ENCODE data around the gene PDE8B.

PDE8B gene

DNA sequence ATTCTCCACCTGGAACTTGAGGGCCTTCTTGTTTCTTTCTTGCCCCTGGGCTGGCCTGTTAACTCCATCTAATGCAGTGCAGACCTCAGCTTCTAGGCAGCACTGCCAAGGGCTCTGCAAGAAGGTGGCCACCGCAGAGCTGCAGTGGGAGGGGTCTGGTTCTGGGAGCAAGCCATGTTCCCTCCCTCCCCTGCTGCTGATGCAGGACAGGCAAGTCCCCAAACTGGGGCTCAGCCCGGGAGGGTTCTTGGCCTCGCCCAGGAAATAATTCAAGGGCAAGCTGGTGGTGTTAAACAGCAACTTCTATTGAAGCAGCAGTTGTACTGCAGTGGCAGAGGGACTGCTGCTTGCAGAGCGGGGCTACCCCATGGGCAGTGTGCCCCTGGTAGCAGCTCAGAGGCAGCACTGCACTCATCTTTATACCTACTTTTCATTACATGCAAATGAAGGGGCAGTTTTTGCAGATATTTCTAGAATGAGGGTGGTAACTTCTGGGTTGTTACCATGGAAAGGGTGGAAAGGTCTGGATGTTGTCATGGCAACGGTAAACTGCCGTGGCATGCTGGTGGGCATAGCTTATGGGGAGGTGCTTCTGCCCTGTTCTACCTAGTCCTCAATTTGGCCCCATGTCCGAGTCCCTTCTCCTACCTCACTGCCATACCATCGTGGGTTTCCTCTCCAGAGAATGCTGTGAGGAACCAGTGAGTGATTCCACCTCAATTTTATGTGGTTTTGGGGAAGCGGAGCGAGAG, 199.6 kb downstream of the PDE8B start:
- DNase-seq (ENCODE audit: low read depth in 2 of 2): no peak

DNA sequence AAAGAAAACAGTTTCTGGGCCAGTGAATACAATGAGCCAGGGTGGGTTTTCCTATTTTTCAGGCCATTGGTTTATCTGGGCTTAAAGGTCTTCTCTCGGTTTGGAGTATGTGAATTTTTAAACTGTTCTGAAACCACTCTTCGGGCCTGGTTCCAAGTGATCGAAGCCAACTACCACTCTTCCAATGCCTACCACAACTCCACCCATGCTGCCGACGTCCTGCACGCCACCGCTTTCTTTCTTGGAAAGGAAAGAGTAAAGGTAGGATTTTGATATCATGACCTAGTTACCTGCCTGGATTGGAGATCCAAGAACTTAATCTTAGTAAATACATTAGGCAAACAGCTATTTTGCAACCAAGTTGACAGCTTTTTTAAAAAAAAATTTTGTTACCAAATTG, 202.6 kb downstream of the PDE8B start:
- no peak for DNase-seq (ENCODE audit: low read depth in 2 of 2)

DNA sequence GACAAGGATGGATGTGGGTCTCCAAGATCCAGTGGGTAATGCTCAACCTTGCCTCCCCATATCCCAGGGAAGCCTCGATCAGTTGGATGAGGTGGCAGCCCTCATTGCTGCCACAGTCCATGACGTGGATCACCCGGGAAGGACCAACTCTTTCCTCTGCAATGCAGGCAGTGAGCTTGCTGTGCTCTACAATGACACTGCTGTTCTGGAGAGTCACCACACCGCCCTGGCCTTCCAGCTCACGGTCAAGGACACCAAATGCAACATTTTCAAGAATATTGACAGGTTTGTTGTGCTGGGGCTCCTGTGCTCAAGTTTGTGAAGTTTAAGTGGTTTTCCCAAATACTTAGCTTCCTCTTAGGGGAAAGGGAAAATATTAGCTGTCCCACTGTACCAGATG, 207.7 kb downstream of the PDE8B start:
- no peak for DNase-seq (ENCODE audit: low read depth in 2 of 2)

DNA sequence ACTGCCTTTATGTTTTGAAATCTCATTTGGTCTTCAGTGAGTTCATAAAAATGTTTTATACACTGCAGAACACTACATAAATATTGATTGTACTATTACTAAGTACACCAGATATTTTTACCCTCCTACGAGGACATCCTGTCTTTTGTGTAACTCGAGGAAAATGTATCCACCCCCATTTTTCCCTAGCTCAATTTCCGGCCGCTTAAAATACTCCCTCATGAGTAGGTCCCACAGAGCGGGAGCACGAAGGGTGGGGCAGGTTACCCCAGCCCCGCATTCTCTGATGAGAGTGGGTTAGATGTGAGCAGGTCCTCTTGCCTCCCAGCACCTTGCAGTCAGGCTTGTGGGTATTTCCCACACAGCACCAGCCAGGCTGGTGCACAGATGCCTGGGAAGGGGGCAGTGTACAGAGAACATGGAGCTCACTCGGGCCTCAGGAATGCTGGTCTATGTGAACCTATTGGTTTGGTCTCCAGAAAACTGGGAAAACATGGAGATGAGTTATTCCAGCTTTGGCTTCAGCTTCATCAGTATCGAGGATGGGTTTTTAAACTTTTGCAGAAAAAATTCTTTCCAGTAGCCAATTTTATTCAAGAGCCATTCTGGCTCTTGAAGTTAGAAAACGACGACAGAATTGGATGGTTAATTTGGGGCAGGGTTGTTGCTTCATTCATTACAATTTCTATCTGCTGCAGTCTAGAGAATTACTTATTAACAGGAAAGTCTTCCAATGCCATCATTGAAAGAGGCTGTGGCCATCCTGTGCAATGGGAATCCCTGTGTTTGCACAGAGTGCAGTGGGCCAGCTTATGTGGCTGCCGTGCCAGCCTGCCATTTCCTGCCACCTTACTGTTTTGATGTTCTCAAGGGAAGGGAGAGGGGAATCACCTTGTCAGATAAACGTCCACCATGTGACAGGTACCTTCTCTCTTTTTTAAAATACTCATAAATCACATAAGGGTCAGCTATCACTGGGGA, 208.4 kb downstream of the PDE8B start:
- DNase-seq (ENCODE audit: low read depth in 2 of 2): no peak

DNA sequence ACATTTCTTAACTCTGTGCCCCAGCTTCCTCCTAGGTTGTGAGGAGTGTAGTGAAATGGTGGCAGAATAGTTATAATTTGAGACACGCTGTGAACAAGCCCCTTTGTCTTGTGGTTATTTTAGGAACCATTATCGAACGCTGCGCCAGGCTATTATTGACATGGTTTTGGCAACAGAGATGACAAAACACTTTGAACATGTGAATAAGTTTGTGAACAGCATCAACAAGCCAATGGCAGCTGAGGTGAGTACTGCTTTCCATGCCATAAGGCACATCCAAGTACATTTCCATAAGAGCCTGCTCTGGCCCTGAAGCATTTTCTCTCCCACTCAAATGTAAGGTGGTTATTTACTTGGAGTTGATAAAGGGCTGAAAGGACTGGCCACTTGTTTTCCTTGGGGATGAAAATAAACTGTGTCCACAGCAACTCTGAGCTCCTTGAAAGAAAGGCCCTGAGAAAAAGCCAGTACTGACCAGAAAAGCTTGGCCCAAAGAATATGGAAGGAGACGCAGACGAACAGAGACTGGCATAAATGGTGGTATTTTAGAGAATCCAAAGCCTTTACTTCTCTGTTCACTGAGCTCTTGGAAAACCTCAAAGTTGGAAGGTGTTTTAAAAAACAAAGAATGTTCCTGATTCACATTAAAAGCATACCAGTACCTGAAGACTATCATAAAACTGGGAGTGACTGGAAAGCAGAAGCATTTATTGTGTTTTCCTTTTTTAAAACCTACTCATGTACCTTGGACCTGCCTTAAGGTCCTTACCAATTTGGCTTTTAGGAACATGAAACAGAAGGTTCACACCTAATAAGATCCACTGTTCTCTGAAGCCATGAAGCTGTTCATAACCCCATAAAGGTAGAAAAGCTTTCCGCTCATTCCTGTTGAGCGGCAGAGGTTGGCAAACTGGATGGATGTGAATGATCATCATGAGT, 209.4 kb downstream of the PDE8B start:
- DNase-seq (ENCODE audit: low read depth in 2 of 2): no peak

DNA sequence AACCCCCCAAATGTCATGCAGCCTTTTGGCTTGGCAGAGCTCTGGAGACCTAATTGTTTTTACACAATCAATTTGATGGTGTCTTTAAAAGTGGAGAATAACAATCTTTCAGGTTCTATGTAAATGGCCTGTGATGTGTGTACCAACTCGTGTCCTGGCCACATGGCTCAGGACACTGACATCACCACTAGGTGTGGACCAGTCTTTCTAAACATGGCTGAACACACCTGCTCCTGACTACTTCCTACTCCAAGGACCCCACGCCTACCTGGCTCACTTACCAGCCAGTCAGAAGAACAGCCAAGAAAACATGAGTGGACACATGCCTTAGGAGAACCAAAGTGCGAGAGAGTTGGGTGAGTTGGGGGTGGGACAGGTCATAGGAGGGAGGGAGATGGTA, 210.5 kb downstream of the PDE8B start:
- DNase-seq (ENCODE audit: low read depth in 2 of 2): no peak

DNA sequence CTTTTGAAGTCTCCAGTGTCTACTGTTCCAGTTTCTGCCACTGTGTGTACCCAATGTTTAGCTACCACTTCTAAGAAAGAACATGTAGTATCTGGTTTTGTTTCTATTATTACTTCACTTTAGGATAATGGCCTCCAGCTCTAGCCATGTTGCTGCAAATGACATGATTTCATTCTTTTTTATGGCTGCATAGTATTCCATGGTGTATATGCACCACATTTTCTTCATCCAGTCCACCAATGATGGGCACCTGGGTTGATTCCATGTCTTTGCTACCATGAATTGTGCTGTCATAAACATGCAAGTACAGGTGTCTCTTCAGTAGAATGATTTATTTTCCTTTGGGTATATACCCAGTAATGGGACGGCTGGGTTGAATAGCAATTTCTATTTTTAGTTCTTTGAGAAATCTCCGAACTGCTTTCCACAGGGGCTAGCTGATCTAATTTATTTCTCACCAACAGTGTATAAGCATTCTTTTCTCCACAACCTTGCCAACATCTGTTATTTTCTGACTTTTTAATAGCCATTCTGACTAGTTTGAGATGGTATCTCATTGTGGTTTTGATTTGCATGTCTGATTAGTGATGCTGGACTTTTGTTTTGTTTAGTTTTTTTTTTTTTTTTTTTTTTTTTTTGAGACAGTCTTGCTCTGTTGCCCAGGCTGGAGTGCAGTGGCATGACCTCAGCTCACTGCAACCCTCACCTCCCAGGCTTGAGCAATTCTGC, 212.7 kb downstream of the PDE8B start:
- no peak for DNase-seq (ENCODE audit: low read depth in 2 of 2)

DNA sequence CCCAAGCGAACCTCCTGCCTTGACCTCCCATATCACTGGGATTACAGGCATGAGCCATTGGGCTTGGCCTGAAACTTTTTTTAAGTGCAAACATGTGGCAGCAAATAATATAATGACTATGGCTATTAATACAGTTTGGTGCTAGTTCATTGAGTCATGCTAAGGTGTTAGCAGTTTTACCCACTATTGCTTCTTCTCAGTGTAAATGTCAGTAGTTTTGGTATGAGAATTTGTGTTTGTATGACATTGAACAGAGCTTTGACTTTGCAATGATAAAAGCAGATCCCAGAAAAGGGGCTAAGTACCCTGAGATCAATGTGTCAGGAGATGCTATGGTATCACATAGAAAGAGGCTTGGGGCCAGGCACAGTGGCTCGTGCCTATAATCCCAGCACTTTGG, 214.4 kb downstream of the PDE8B start:
- no peak for DNase-seq (ENCODE audit: low read depth in 2 of 2)

DNA sequence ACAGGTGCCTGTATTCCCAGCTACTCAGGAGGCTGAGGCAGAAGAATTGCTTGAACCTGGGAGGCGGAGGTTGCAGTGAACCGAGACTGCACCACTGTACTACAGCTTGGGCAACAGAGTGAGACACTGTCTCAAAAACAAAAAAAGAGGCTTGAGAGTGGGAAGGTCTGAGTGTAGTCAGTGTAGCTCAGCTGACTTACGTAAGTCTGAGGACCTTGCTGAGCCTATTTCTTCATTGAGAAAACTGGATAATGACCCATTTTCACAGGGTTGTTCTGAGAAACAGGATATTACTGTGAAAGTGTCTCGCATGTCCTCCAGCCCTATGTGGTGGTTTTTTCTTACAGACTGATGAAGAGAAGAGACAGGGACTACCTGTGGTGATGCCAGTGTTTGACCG, 214.9 kb downstream of the PDE8B start:
- no peak for DNase-seq (ENCODE audit: low read depth in 2 of 2)

DNA sequence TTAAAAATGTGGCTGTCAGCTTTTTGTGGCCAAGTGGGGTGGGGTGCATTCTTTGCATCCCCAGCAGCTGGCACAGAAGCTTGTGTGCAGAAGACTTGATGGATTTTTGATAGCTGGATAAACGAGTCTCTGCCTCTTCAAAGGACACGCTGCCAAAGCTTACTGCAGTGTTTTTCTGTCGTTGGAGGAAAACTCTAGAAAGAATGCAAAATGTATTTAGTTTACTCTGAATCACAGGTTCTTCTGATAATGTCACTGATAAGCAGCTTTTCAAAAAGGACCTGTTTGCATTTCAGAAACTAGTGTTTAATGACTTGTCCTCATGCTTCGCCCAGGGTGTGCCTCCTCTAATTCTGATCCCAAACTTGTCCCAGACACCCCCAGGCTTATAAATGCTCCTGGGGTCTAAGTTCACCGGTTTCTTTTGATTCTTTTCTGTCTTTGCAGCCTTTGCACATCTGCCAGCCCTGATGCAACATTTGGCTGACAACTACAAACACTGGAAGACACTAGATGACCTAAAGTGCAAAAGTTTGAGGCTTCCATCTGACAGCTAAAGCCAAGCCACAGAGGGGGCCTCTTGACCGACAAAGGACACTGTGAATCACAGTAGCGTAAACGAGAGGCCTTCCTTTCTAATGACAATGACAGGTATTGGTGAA, 215.6 kb downstream of the PDE8B start:
- DNase-seq (ENCODE audit: low read depth in 2 of 2): no peak

DNA sequence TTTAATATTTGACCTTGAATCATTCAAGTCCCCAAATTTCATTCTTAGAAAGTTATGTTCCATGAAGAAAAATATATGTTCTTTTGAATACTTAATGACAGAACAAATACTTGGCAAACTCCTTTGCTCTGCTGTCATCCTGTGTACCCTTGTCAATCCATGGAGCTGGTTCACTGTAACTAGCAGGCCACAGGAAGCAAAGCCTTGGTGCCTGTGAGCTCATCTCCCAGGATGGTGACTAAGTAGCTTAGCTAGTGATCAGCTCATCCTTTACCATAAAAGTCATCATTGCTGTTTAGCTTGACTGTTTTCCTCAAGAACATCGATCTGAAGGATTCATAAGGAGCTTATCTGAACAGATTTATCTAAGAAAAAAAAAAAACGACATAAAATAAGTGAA, 216.2 kb downstream of the PDE8B start:
- no peak for DNase-seq (ENCODE audit: low read depth in 2 of 2)

DNA sequence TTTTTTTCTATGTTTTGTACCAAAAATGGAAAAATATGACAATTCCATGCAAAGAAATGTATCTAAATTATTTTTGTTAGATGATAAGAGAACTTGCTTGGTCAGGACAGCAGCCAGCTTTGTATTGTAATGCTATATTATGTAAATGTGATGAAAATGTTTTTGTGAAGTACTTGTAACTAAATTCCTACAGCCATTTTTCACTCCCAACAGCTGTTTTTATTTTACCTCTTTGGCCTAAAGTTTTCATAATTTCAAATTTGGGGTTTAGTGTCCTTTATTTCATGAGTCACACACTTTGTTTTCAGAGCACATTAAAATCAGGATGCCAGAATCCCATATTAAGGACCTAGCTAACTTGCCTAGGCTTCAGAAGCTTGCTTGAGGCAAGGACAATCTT, 217.5 kb downstream of the PDE8B start:
- no peak for DNase-seq (ENCODE audit: low read depth in 2 of 2)

DNA sequence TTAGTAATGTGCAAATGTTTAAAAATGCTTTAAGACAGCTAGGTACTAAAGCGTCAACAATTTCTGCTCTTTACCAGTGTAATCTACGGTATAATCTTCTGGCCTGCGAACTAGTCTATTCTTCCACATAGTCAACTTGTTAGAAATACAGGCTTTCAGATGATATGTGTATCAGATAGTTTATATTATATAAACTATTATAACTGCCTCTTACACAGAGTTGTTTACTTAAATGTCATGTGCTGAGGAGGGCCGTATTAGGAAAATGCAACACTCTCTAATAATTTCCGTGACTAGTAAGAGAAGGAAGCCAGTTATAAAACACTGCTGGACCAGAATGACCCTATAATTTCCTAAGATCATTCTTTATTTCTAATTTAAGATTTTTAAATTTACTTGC, 218.0 kb downstream of the PDE8B start:
- DNase-seq (ENCODE audit: low read depth in 2 of 2): no peak

DNA sequence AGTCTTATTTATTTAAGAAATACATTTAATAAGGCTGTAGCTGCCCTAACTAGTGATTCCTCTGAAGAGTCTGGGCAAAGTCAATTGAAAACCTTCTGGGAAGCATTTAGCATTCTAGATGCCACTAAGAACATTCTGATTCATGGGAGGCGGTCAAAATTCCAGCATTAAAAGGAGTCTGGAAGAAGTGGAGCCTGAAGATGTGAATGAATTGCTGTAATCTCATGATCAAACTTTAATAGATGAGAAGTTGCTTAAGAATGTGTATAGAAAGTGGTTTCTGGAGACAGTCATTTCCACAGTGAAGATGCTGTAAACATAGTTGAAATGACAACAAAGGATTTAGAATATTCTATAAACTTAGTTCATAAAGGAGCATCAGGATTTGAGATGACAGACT, 220.2 kb downstream of the PDE8B start:
- no peak for DNase-seq (ENCODE audit: low read depth in 2 of 2)

DNA sequence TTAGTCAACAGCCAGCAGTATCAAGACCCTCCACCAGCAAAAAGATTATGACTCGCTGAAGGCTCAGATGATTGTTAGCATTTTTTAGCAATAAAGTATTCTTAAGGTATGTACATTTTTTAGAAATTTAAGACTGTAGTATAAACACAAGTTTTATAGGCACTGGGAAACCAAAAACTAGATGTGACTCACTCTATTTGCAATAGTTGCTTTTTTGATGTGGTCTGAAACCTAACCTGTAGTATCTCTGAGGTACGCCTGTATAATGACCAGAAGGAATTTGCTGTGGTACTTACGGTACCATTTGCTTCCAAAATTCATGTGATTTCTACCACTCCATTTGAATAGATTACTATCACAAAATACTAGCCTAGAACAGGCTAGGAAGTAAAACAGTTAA, 220.8 kb downstream of the PDE8B start:
- DNase-seq (ENCODE audit: low read depth in 2 of 2): no peak

DNA sequence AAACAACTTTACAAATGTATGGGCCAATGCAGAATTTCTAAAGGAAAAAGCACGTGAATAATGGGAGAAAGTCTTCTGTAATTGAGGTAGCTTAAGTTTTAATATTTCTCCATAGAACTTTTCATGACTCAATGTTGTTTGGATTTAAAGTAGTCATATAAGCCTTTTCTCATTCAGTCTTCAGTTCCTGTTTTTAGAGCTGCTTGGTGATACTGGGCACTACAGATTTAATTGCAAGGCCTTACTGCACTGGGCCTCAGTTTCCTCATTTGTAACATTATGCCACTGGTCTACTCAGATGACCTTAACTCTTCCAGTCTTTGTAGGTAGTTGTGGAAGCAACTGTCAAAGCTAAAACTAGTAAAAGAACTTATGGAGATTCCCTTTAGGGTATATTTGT, 221.2 kb downstream of the PDE8B start:
- DNase-seq (ENCODE audit: low read depth in 2 of 2): no peak

DNA sequence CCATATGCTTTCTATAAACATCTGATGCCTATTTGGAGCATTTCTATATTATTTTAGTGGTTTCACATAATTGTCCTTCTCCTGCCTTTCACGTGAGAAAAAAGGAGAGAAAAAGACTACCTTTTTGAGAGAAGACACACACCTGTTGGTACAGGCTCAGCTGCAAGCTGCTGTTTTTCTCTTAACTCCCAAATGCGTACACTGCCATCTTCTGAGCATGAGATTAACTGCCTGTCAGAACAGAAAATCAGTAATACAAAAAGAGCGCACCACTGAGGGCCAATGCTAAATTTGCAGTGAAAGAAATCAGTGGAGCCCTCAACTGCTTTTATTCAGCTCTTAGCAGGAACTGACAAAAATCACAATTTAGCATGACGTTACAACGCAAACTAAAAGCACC, 226.7 kb downstream of the PDE8B start:
- no peak for DNase-seq (ENCODE audit: low read depth in 2 of 2)

DNA sequence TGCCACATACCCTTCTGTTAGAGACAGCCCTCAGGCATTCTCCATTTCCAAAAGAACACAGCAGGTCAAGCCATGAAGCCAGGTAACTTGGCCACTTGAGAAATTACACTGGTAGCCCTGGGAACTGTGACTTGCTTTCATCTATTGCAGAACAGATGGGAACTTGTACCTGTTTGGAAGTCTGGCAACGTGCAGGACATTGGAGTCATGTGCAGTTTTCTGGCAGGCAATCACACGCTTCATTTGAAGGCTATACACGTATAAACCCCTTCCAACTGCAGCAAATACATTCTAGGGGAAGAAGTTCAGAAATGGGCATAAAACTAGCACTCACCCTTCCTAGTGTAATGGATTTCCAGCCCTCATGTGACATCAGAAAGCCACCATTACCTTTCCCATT, 227.6 kb downstream of the PDE8B start:
- DNase-seq (ENCODE audit: low read depth in 2 of 2): no peak

DNA sequence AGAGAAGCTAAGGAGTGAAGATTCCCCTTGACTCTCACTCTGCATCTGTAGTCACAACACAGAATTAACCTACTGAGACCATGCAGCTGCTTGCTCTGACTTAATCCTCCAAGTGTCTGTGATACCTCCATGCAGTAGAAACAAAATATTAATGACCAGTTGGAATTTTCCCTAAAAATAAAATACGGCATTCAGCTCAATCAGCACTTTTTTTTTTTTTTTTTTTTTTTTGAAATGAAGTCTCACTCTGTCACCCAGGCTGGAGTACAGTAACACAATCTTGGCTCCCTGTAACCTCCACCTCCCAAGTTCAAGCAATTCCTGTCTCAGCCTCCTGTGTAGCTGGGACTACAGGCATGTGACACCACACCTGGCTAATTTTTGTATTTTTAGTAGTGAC, 233.2 kb downstream of the PDE8B start:
- DNase-seq (ENCODE audit: low read depth in 2 of 2): no peak

DNA sequence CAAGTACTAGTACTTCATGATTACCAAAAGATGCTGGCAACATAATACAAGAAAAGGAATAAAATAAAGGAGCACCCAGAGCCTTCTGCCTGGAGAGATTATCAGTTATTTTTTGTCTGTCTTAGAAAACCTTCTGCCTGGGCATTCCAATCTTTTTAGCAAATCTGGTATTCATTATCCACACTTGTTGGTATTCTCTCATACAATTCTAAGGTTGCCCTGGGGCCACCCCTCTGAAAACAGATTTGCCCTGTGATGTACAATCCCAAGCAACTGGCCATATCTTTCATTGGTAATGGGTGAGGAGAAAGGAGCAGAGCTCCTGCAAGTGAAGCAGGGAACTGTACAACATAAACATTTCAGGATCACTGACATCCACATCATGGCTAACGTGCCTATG, 233.9 kb downstream of the PDE8B start:
- no peak for DNase-seq (ENCODE audit: low read depth in 2 of 2)

DNA sequence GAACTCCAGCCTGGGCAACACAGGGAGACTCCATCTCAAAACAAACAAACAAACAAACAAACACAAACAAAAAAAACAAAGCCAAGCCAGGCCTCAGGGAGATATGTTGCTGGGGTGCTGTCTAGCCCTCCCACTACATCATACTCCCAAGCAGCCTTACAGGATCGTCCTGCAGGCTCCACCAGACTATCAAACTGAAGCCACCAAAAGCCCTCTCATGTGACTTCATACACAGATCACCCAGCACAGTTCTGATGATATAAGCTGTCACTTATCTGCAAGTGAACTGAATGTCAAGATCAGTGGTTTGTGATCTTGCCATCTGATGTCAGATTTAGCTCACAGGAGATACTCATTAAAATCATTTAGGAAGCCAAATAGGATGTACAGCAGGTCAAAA, 238.4 kb downstream of the PDE8B start:
- no peak for DNase-seq (ENCODE audit: low read depth in 2 of 2)
